Astrocyte of the spinal cord (primary cell): ENCODE measurements around the gene FAM193A.
A peak's percentile ranks its signal among the peaks of the same experiment; 100 is the strongest.

ENCODE experiments used
- DNase-seq: peaks from one replicate; pipeline ENCODE4 v3.0.0; 2011; ENCODE audit warnings: low read depth, low spot score
- H3K4me3 ChIP-seq: 2 replicates; pipeline ENCODE4 v1.5.1; 2011; ENCODE audit warnings: low read depth, mild to moderate bottlenecking, low read length, moderate library complexity
- in situ Hi-C: cut with HindIII; loops from 2 replicates; pipeline ENCODE4 v1.10.0; 2017; ENCODE audit warnings: low sequenced_read_pairs
- TF ChIP-seq, protein P1 (sequence below): IDR thresholded peaks from 2 replicates; pipeline ENCODE4 v1.5.1; 2012; ENCODE audit warnings: low read depth, mild to moderate bottlenecking, low read length, inconsistent platforms

FAM193A gene

GRCh38 chr4:2494992-2495391 is 41.5 kb upstream of the FAM193A start:
- in situ Hi-C loops, result no loop called here
- no peak overlapping the region for H3K4me3 ChIP-seq
- TF ChIP-seq, protein P1, sequence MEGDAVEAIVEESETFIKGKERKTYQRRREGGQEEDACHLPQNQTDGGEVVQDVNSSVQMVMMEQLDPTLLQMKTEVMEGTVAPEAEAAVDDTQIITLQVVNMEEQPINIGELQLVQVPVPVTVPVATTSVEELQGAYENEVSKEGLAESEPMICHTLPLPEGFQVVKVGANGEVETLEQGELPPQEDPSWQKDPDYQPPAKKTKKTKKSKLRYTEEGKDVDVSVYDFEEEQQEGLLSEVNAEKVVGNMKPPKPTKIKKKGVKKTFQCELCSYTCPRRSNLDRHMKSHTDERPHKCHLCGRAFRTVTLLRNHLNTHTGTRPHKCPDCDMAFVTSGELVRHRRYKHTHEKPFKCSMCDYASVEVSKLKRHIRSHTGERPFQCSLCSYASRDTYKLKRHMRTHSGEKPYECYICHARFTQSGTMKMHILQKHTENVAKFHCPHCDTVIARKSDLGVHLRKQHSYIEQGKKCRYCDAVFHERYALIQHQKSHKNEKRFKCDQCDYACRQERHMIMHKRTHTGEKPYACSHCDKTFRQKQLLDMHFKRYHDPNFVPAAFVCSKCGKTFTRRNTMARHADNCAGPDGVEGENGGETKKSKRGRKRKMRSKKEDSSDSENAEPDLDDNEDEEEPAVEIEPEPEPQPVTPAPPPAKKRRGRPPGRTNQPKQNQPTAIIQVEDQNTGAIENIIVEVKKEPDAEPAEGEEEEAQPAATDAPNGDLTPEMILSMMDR, result no peak
- no peak for DNase-seq

- no peak for DNase-seq
- TF ChIP-seq, protein P1, result no peak
- in situ Hi-C loops, result no loop called here
- H3K4me3 ChIP-seq, result no peak overlapping the region
Observed at GRCh38 chr4:2497324-2497723, 39.1 kb upstream of the FAM193A start.

GRCh38 chr4:2497931-2498330 is 38.5 kb upstream of the FAM193A start:
- DNase-seq, result no peak
- in situ Hi-C loops, result no loop called here
- TF ChIP-seq, protein P1, result no peak
- no peak overlapping the region for H3K4me3 ChIP-seq

- in situ Hi-C loops, result no loop called here
- DNase-seq, result peak; percentile 32
- TF ChIP-seq, protein P1, result no peak
- H3K4me3 ChIP-seq, result no peak overlapping the region
Observed at GRCh38 chr4:2500547-2500946, 35.9 kb upstream of the FAM193A start.

DNA sequence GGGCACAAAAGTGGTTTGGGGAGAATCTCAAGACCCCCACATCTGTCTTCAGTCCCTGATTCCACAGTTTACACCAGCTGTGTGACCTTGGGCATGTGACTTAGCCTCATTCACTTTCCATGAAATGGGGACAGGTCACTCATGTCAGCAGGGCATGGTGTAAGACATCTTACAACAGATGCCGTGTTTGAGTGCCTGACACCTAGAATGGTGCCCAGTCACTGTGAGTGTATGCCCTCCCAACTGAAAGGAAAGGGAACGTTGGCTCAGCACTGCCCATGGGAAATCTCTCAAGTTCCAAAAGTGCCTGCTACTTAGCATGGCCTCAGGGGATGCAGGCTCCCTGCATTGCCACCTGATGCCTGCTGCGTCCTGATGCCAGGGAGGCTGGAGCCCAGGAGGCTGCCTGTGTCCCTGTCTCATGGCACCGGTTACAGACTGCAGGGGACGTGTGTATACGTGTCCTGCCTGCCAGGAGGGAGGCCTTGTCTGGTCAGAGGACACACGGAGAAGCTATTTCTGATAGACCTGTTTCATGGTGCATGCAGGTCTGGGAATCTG is 35.3 kb upstream of the FAM193A start:
- DNase-seq, result no peak
- in situ Hi-C loops, result no loop called here
- no peak overlapping the region for H3K4me3 ChIP-seq
- TF ChIP-seq, protein P1, result no peak

- TF ChIP-seq, protein P1, result no peak
- no peak overlapping the region for H3K4me3 ChIP-seq
- no peak for DNase-seq
- in situ Hi-C loops, result no loop called here
Observed at GRCh38 chr4:2503809-2504208, 32.6 kb upstream of the FAM193A start.

- in situ Hi-C loops, result no loop called here
- no peak for DNase-seq
- no peak overlapping the region for H3K4me3 ChIP-seq
- TF ChIP-seq, protein P1, result no peak
Observed at GRCh38 chr4:2507259-2507658, 29.2 kb upstream of the FAM193A start.
